Endothelial cell of umbilical vein (primary cell): Measurements from ENCODE around the gene CD19. TPM values are rescaled to one million over a fixed set of nuclear protein-coding genes. Genes with fewer than 3 reads are reported as not detected.

Source experiments
- BruUV-seq: library from RNA; stranded (reverse); fragments of 400-500 nt; replicated peaks from 2 replicates; lab custom pipeline; 2021; lab: Mats Ljungman, UMichigan
- CTCF ChIA-PET: fragments of 300-600, 350-600 bp; sonication (Branson Sonifier 250); formaldehyde crosslinking; loops from one replicate; lab custom pipeline; 2021; ENCODE audit warnings: antibody characterized with exemption, inconsistent platforms; lab: Charles Lee
- POLR2A ChIA-PET: fragments of 300-600, 350-600 bp; sonication (Branson Sonifier 250); formaldehyde crosslinking; loops from one replicate; lab custom pipeline; 2021; ENCODE audit warnings: antibody characterized with exemption, inconsistent platforms; lab: Charles Lee
- DNase-seq: peaks from one replicate; pipeline ENCODE4 v3.0.0-alpha.2; 2011; ENCODE audit warnings: low read depth, low spot score
- FAIRE-seq: peaks from 2 replicates; lab custom pipeline; 2011; peaks lifted over from hg19 to GRCh38; lab: Jason Lieb, UNC
- H2AFZ ChIP-seq: 2 replicates; pipeline ENCODE4 v1.6.0; 2012; ENCODE audit warnings: low read depth, low read length, control low read depth, inconsistent platforms
- H3K27ac ChIP-seq: 2 replicates; pipeline ENCODE4 v1.5.1; 2011; ENCODE audit warnings: low read depth, mild to moderate bottlenecking, control low read depth, low read length, moderate library complexity; ENCODE audit not compliant: insufficient read depth
- H3K27me3 ChIP-seq, 2 experiments: 2 replicates each; pipeline versions ENCODE4 v1.6.0 to v1.6.1; 2011; ENCODE audit warnings: low read length in 2 of 2, mixed read lengths in 1 of 2; ENCODE audit not compliant: control insufficient read depth in 2 of 2, insufficient read depth in 2 of 2
- H3K36me3 ChIP-seq, 2 experiments: 2 replicates in 1 of 2; 3 replicates in 1 of 2; pipeline ENCODE4 v1.5.1; 2011; ENCODE audit warnings: low read length in 2 of 2, mild to moderate bottlenecking in 1 of 2, moderate library complexity in 1 of 2; ENCODE audit not compliant: control insufficient read depth in 2 of 2, insufficient read depth in 2 of 2; ENCODE audit errors: extremely low read depth in 1 of 2
- H3K4me1 ChIP-seq: 3 replicates; pipeline ENCODE4 v1.5.1; 2011; ENCODE audit warnings: mild to moderate bottlenecking, low read length; ENCODE audit not compliant: control insufficient read depth, insufficient read depth; ENCODE audit errors: extremely low read depth
- H3K4me2 ChIP-seq: 2 replicates; pipeline ENCODE4 v1.6.1; 2011; ENCODE audit warnings: low read length, control low read depth, mixed read lengths; ENCODE audit not compliant: insufficient read depth
- H3K4me3 ChIP-seq, 3 experiments: fragments of 200-600 bp in 1 of 3; sonication (generic), shearing (Covaris generic) in 1 of 3; replicated peaks in 1 of 3; 2 replicates each; pipeline ENCODE4 v1.5.1; 2011 to 2016; ENCODE audit warnings: control low read depth in 3 of 3, low read length in 3 of 3, mild to moderate bottlenecking in 2 of 3, inconsistent platforms in 1 of 3, low read depth in 1 of 3, moderate library complexity in 1 of 3; ENCODE audit not compliant: insufficient read depth in 1 of 3
- H3K79me2 ChIP-seq: 2 replicates; pipeline ENCODE4 v1.6.0; 2012; ENCODE audit warnings: low read length, inconsistent platforms; ENCODE audit not compliant: control insufficient read depth, insufficient read depth
- H3K9ac ChIP-seq: replicated peaks from 2 replicates; pipeline ENCODE3; 2011; ENCODE audit warnings: low read length, control low read depth; ENCODE audit not compliant: insufficient read depth; ENCODE audit errors: extremely low read depth
- H3K9me1 ChIP-seq: replicated peaks from 3 replicates; pipeline ENCODE4 v1.6.0; 2011; ENCODE audit warnings: mild to moderate bottlenecking, low read length; ENCODE audit not compliant: control insufficient read depth, insufficient read depth; ENCODE audit errors: extremely low read depth
- H3K9me3 ChIP-seq: replicated peaks from 2 replicates; pipeline ENCODE4 v1.5.1; 2012; ENCODE audit warnings: low read length, inconsistent platforms; ENCODE audit not compliant: control insufficient read depth, insufficient read depth
- H4K20me1 ChIP-seq: replicated peaks from 2 replicates; pipeline ENCODE3; 2011; ENCODE audit warnings: mild to moderate bottlenecking, low read length; ENCODE audit not compliant: control insufficient read depth, insufficient read depth; ENCODE audit errors: extremely low read depth
- EZH2 ChIP-seq: IDR thresholded peaks from 2 replicates; pipeline ENCODE4 v1.6.1; 2012; ENCODE audit warnings: borderline replicate concordance, low read depth, mild to moderate bottlenecking, moderate library complexity, low read length, inconsistent platforms; ENCODE audit not compliant: severe bottlenecking
- FOS ChIP-seq: IDR thresholded peaks from 2 replicates; pipeline ENCODE4 v1.6.1; 2011; ENCODE audit warnings: mild to moderate bottlenecking, low read length, moderate library complexity, borderline replicate concordance; ENCODE audit not compliant: insufficient read depth
- GATA2 ChIP-seq: IDR thresholded peaks from 2 replicates; pipeline ENCODE4 v1.7.0; 2011; ENCODE audit warnings: low read depth, mild to moderate bottlenecking, moderate library complexity, mixed read lengths, low read length; ENCODE audit not compliant: insufficient read length, insufficient read depth
- JUN ChIP-seq: IDR thresholded peaks from 2 replicates; pipeline ENCODE4 v1.6.1; 2011; ENCODE audit warnings: borderline replicate concordance, low read depth; ENCODE audit not compliant: insufficient read length, insufficient read depth
- MYC ChIP-seq: IDR thresholded peaks from one replicate; pipeline ENCODE4 v1.6.1; 2011; ENCODE audit warnings: mild to moderate bottlenecking, low read depth, low read length
- POLR2A ChIP-seq: IDR thresholded peaks from 2 replicates; pipeline ENCODE4 v1.6.1; 2012; ENCODE audit warnings: low read depth, mild to moderate bottlenecking, control low read depth, low read length
- POLR2AphosphoS5 ChIP-seq: IDR thresholded peaks from 2 replicates; pipeline ENCODE4 v1.6.1; 2012; ENCODE audit warnings: low read depth, mild to moderate bottlenecking, control low read depth, low read length, moderate library complexity; ENCODE audit not compliant: insufficient read depth
- dilution Hi-C: fragments of 300-500 bp; cut with MboI; formaldehyde crosslinking; loops from one replicate; pipeline ENCODE4 v1.15.0; 2019; ENCODE audit warnings: low sequenced_read_pairs; ENCODE audit not compliant: extremely low pct_ligation_motif_present
- intact Hi-C: fragments of 100-400 bp; cut with micrococcal nuclease; formaldehyde crosslinking; loops from one replicate; pipeline ENCODE4 v1.10.0; 2022
- polyA plus RNA-seq, 4 experiments: library from polyadenylated mRNA; depleted of rRNA in 3 of 4; stranded (reverse) in 3 of 4; unstranded in 1 of 4; fragments of >200 nt; gene quantifications; 2 replicates each; pipeline versions ENCODE4 v1.2.1 to v1.2.3, GENCODE V29; 2011 to 2012; ENCODE audit warnings: missing spikeins in 1 of 4
- total RNA-seq: library from RNA; stranded (reverse); gene quantifications from 2 replicates; pipeline ENCODE4 v1.2.3, GENCODE V29; 2021
- TF ChIP-seq, protein P1 (sequence below), 2 donors: IDR thresholded peaks; 1 replicate in 1 of 2; 2 replicates in 1 of 2; pipeline ENCODE4 v1.5.1; 2011; ENCODE audit warnings: low read length in 2 of 2, mild to moderate bottlenecking in 2 of 2, moderate library complexity in 2 of 2, control low read depth in 1 of 2, inconsistent platforms in 1 of 2, low read depth in 1 of 2; ENCODE audit not compliant: insufficient read depth in 1 of 2; ENCODE audit errors: extremely low read depth in 1 of 2

CD19 gene
- total and polyA plus RNA-seq, 2 donors (not counting 3 experiments of a cell fraction or from before 2014, with no cell fraction given), result 0.06 TPM; not detected in 1

DNA sequence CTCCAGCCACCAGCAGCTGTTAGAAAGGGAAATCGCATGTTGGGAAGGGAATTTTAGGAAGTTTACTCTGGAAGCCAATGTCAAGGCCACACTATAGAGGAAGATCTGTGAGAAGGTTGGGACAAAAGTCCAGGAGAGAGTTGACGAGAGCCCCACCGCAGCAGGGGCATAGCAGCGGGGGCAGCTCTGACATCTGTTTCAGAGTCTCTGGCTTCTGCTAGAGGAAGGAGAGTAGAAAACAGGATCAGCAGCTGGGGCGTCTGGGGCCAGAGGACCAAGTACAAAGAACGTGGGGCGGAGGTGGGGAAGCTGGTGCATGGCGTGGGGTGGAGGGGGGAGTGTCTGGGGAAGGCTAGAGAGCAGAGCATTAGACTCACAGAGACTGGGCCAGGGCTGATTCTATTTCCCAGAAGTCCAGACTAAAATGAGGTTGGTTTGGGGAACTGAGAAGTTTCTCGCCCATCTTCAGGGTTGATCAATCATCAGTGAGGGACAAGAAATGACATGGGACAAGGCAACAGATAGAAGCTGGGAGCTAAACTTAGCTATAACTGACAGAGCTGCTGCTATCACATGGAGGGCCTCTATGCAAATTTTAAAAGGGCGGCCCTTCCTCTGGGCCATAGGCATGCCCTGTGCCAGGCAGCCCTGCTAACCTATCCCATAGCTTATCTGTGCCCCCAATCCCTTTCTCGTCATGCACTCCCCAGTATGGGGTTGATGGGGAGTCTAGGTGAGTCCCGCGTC, 7.9 kb upstream of the CD19 start:
- intact Hi-C loops, result loop anchor here (2.0 kb wide), 1 partner anchor 61 kb away; the partner anchor contains the start of gene SH2B1

More for the DNA sequence above, 7.9 kb upstream of the CD19 start:
- H3K4me3 ChIP-seq, result no peak overlapping the region
- H3K4me2 ChIP-seq, result no peak overlapping the region
- peaks cover 0 to 7% of the 10 kb centered on the region in 2 experiments for H3K36me3 ChIP-seq
- ChIA-PET CTCF (interaction anchor here (1.0 to 2.2 kb wide), 3 partner anchors 12 to 21 kb away, joined by 4 to 8 read pairs (median 5); no protein-coding TSS in a partner anchor), POLR2A (no interaction called here)
- dilution Hi-C loops, result no loop called here
- no peaks in the 10 kb centered on the region for H3K9me3 ChIP-seq
- no peak overlapping the region for H2AFZ ChIP-seq
- BruUV-seq, result TSS peak; percentile 22
- no peak overlapping the region for H3K9ac ChIP-seq
- H3K27ac ChIP-seq, result no peak overlapping the region
- no peaks in the 10 kb centered on the region for H3K79me2 ChIP-seq
- no peaks in the 10 kb centered on the region for H3K4me1 ChIP-seq
- no peak for TF ChIP-seq POLR2A
- no peak for TF ChIP-seq FOS
- TF ChIP-seq, protein P1, sequence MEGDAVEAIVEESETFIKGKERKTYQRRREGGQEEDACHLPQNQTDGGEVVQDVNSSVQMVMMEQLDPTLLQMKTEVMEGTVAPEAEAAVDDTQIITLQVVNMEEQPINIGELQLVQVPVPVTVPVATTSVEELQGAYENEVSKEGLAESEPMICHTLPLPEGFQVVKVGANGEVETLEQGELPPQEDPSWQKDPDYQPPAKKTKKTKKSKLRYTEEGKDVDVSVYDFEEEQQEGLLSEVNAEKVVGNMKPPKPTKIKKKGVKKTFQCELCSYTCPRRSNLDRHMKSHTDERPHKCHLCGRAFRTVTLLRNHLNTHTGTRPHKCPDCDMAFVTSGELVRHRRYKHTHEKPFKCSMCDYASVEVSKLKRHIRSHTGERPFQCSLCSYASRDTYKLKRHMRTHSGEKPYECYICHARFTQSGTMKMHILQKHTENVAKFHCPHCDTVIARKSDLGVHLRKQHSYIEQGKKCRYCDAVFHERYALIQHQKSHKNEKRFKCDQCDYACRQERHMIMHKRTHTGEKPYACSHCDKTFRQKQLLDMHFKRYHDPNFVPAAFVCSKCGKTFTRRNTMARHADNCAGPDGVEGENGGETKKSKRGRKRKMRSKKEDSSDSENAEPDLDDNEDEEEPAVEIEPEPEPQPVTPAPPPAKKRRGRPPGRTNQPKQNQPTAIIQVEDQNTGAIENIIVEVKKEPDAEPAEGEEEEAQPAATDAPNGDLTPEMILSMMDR (IDR thresholded peaks at IDR 0.05; ENCODE audit: extremely low read depth in 1 of 2, insufficient read depth in 1 of 2, low read depth in 1 of 2, low read length in 2 of 2), result no peak
- TF ChIP-seq JUN, result no peak
- no peak for TF ChIP-seq EZH2
- no peak for TF ChIP-seq MYC
- no peak for TF ChIP-seq GATA2
- no peak for TF ChIP-seq POLR2AphosphoS5
- no peaks in the 10 kb centered on the region for H3K9me1 ChIP-seq
- no peaks in the 10 kb centered on the region for H3K27me3 ChIP-seq
- no peaks in the 10 kb centered on the region for H4K20me1 ChIP-seq
- FAIRE-seq, result no peak
- no peak for DNase-seq
